ENCODE data around the gene ZNF723.

ZNF723 gene

DNA sequence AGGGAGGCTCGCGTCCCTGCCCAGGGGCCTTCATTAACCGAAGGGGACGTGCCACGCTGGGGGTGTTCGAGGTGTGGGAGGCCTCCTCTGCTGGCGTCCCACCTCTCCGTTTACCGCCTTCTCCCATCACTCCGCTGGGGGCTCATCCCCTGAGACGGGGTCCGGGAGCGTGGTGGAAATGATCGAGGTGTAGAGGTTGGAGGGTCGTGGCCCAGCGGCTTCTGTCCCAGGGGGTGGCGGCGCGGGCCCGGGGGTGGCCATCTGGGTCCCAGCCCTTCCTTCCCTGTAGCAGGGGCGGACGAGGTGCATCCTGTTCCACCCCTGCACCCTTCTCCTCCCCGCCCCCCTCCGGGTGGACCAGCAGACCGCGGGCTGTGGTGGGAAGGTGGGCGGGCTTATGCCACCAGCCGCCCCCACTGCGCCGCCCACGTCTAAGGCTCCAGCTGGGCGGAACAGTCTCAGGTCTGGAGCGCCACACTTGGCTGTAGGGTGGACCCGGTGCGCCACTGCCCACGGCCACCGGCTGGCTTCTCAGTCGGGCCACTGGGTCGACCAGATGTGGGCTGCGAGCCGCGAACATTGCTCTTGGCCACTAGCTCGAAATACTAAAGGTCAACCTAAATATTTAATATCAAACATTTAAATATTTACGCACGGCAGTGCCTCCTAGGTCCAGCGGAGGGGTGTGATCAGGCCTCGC lies 69.5 kb downstream of the ZNF723 start:
- H3K4me1 ChIP-seq (ENCODE audit: control insufficient read depth, insufficient read depth, low read length), result no peaks in the 10 kb centered on the region
- no peak overlapping the region for H3K4me3 ChIP-seq (ENCODE audit: low read length)
- H3K36me3 ChIP-seq (ENCODE audit: control insufficient read depth, insufficient read depth, low read length, severe bottlenecking), result no peaks in the 10 kb centered on the region
- no peak overlapping the region for H3K9ac ChIP-seq (ENCODE audit: low read length)
- no peaks in the 10 kb centered on the region for H3K27me3 ChIP-seq (replicated peaks; ENCODE audit: control insufficient read depth, insufficient read depth, low read length)
- H3K9me3 ChIP-seq (ENCODE audit: control insufficient read depth, low read length), result peaks cover 29% of the 10 kb centered on the region
- DNase-seq (ENCODE audit: low read depth), result no peak
